SK-N-SH treated with all-trans-retinoic acid at 6 μM for 48 hours (cell line): ENCODE data around the gene ZFP62.

Experiments
- ARNTL ChIP-seq: fragments of 450-650 bp; formaldehyde crosslinking; IDR thresholded peaks from 2 replicates; pipeline ENCODE4 v1.5.0; 2020; ENCODE audit warnings: low read depth, mild to moderate bottlenecking, moderate library complexity, borderline replicate concordance
- ESRRG ChIP-seq: fragments of 250-450 bp; sonication (Bioruptor Pico); IDR thresholded peaks from 2 replicates; pipeline ENCODE4 v1.6.1; 2021; ENCODE audit warnings: mild to moderate bottlenecking
- GLIS3 ChIP-seq: fragments of 250-450 bp; sonication (Bioruptor Pico); IDR thresholded peaks from 2 replicates; pipeline ENCODE4 v1.5.0; 2020; ENCODE audit warnings: mild to moderate bottlenecking, moderate library complexity
- RARB ChIP-seq: fragments of 250-450 bp; sonication (Bioruptor Pico); IDR thresholded peaks from 2 replicates; pipeline ENCODE4 v1.8.0; 2021; ENCODE audit warnings: mild to moderate bottlenecking, moderate library complexity
- TCF4 ChIP-seq: fragments of 250-450 bp; sonication (Bioruptor Pico); IDR thresholded peaks from 2 replicates; pipeline ENCODE4 v1.8.0; 2021; ENCODE audit warnings: mild to moderate bottlenecking, moderate library complexity, borderline replicate concordance
- ZFP3 ChIP-seq: fragments of 250-450 bp; sonication (Bioruptor Pico); IDR thresholded peaks from 2 replicates; pipeline ENCODE4 v1.5.0; 2020; ENCODE audit warnings: mild to moderate bottlenecking, moderate library complexity
- ZNF70 ChIP-seq: fragments of 450-650 bp; formaldehyde crosslinking; IDR thresholded peaks from 2 replicates; pipeline ENCODE4 v1.5.0; 2020; ENCODE audit warnings: mild to moderate bottlenecking, moderate library complexity
- TF ChIP-seq, protein P1 (sequence below): fragments of 250-450 bp; sonication (Bioruptor Pico); IDR thresholded peaks from 2 replicates; pipeline ENCODE4 v1.8.0; 2020; ENCODE audit warnings: mild to moderate bottlenecking, moderate library complexity, borderline replicate concordance

DNA sequence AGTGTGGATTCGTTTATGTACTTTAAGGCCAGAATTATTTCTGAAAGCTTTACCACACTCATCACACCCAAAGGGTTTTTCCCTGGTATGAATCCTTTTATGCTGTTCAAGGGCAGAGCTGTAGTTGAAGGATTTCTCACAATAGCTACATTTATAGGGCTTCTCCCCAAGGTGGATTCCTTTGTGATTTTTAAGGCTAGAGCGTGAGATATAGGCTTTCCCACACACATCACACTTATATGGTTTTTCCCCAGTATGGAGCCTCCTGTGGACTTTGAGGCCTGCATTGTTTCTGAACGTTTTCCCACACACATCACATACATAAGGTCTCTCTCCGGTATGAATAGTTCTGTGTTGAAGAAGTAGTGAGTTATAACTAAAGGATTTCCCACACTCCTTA, 11.2 kb downstream of the ZFP62 start:
- TF ChIP-seq ZFP3 (no peak), RARB (no peak), ARNTL (CRISPR knock-in tag) (no peak), ESRRG (CRISPR knock-in tag) (no peak), GLIS3 (CRISPR knock-in tag) (no peak), TCF4 (CRISPR knock-in tag) (no peak), ZNF70 (CRISPR knock-in tag) (no peak)
- TF ChIP-seq, protein P1, sequence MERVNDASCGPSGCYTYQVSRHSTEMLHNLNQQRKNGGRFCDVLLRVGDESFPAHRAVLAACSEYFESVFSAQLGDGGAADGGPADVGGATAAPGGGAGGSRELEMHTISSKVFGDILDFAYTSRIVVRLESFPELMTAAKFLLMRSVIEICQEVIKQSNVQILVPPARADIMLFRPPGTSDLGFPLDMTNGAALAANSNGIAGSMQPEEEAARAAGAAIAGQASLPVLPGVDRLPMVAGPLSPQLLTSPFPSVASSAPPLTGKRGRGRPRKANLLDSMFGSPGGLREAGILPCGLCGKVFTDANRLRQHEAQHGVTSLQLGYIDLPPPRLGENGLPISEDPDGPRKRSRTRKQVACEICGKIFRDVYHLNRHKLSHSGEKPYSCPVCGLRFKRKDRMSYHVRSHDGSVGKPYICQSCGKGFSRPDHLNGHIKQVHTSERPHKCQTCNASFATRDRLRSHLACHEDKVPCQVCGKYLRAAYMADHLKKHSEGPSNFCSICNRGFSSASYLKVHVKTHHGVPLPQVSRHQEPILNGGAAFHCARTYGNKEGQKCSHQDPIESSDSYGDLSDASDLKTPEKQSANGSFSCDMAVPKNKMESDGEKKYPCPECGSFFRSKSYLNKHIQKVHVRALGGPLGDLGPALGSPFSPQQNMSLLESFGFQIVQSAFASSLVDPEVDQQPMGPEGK (CRISPR knock-in tag) = no peak
